ENCODE results near the gene BMF.
"Not testable (repeated sequence)": the region's sequence is repeated elsewhere in the genome, so short reads cannot be mapped to it uniquely, and the experiment has no call there.

GRCh38 chr15:40135846-40136450 lies 27.3 kb upstream of the BMF start:
- not testable (repeated sequence) for TF ChIP-seq POLR2A (IDR thresholded peaks at IDR 0.05; ENCODE audit: low read depth, low read length); CTCF (IDR thresholded peaks at IDR 0.05; ENCODE audit: extremely low read depth in 1 of 2, insufficient read depth in 1 of 2, low read depth in 1 of 2, low read length in 2 of 2); POLR2AphosphoS5 (IDR thresholded peaks at IDR 0.05; ENCODE audit: insufficient read depth, low read depth, low read length); JUN (IDR thresholded peaks at IDR 0.05; ENCODE audit: borderline replicate concordance, insufficient read depth, insufficient read length, low read depth); EZH2 (IDR thresholded peaks at IDR 0.05; ENCODE audit: borderline replicate concordance, low read depth, low read length, severe bottlenecking); MAX (IDR thresholded peaks at IDR 0.05; ENCODE audit: insufficient read depth, insufficient read length)

Data from endothelial cell of umbilical vein (primary cell).